GM12874 (cell line): ENCODE results near the gene CDH5.

Experiments used
- TF ChIP-seq, protein P1 (sequence below): IDR thresholded peaks from 2 replicates; pipeline ENCODE4 v1.5.1; 2011; ENCODE audit warnings: low read depth, mild to moderate bottlenecking, control low read depth, low read length, moderate library complexity; ENCODE audit not compliant: insufficient read depth

CDH5 gene

DNA sequence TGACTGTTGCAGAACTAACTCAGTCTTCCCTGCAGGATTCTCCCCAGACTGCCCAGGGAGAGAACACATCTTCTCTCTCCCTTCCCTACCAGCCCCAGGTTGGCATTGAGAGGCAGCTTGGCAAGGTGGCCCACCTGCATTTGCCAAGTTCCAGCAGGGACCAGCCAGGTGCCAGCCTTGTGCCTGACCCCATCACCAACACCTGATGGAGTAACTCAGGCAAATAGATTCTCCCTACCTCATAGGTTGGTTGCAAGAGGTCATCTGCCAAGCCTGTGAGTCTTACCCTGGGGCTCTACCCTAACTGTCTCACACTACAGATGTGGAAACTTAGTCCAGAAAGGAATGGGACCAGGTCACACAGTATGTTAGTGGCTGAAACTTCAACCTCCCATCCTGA lies 81.0 kb downstream of the CDH5 start:
- TF ChIP-seq, protein P1, sequence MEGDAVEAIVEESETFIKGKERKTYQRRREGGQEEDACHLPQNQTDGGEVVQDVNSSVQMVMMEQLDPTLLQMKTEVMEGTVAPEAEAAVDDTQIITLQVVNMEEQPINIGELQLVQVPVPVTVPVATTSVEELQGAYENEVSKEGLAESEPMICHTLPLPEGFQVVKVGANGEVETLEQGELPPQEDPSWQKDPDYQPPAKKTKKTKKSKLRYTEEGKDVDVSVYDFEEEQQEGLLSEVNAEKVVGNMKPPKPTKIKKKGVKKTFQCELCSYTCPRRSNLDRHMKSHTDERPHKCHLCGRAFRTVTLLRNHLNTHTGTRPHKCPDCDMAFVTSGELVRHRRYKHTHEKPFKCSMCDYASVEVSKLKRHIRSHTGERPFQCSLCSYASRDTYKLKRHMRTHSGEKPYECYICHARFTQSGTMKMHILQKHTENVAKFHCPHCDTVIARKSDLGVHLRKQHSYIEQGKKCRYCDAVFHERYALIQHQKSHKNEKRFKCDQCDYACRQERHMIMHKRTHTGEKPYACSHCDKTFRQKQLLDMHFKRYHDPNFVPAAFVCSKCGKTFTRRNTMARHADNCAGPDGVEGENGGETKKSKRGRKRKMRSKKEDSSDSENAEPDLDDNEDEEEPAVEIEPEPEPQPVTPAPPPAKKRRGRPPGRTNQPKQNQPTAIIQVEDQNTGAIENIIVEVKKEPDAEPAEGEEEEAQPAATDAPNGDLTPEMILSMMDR, result no peak

DNA sequence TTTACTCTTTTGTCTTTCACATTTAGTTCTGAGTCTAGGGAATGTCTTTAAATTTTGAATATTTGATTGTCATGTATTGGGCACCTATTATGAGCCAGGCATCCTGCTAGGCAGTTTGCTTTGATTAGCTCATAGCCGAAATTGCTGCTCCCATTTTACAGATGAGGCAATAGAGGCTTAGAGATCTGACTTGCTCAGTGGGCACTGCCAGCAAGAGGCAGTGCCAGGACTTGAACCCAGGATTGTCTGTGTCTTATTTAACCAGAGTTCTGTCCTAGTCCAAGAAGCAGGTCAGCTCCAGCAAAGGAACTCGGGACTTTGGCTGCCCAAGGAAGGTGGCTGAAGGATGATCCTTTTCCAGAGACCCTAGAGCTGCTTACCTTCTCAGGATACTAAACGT lies 85.1 kb downstream of the CDH5 start:
- TF ChIP-seq, protein P1, result no peak
